AG10803 (cell line): Measurements from ENCODE around the gene MTFR1L.
"Not testable (repeated sequence)": the region's sequence is repeated elsewhere in the genome, so short reads cannot be mapped to it uniquely, and the experiment has no call there.

ENCODE experiments used
- DNase-seq: peaks from one replicate; pipeline ENCODE4 v3.0.0; 2010; ENCODE audit warnings: low read depth
- H3K4me3 ChIP-seq: 2 replicates; pipeline ENCODE4 v1.5.1; 2011; ENCODE audit warnings: mild to moderate bottlenecking, low read length, control low read depth
- TF ChIP-seq, protein P1 (sequence below): conservative IDR thresholded peaks from 2 replicates; pipeline ENCODE4 v1.5.1; 2011; ENCODE audit warnings: mild to moderate bottlenecking, low read length, control low read depth, inconsistent platforms

MTFR1L gene

DNA sequence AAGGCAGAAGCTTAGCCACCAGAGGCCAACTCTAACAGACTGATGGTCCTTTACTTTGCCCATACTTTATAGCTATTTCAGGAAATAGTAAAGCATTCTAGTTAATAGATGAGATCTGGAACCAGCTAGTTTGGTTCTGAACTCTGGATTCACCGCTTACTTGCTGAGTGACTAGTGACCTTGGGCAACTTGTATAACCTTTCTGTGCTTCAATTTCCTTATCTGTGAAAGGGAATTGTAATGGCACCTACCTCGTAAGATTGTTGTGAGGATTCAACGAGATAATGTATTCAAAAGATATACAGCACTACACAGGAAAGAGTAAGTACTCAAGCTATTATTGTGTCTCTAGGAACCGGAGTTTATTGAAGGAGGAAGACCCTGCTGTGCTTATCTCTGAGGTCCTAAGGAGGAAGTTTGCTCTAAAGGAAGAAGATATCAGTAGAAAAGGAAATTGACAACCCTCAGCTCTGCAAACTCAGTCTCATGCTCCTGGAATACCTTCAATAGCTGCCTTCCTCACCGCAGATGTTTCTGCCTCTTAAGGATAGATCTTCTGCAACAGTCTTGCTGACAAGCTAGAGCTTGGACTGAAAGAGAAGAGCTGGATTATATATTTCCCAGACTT lies 11.9 kb downstream of the MTFR1L start:
- TF ChIP-seq, protein P1, sequence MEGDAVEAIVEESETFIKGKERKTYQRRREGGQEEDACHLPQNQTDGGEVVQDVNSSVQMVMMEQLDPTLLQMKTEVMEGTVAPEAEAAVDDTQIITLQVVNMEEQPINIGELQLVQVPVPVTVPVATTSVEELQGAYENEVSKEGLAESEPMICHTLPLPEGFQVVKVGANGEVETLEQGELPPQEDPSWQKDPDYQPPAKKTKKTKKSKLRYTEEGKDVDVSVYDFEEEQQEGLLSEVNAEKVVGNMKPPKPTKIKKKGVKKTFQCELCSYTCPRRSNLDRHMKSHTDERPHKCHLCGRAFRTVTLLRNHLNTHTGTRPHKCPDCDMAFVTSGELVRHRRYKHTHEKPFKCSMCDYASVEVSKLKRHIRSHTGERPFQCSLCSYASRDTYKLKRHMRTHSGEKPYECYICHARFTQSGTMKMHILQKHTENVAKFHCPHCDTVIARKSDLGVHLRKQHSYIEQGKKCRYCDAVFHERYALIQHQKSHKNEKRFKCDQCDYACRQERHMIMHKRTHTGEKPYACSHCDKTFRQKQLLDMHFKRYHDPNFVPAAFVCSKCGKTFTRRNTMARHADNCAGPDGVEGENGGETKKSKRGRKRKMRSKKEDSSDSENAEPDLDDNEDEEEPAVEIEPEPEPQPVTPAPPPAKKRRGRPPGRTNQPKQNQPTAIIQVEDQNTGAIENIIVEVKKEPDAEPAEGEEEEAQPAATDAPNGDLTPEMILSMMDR: no peak
- H3K4me3 ChIP-seq: no peak overlapping the region
- DNase-seq: no peak

DNA sequence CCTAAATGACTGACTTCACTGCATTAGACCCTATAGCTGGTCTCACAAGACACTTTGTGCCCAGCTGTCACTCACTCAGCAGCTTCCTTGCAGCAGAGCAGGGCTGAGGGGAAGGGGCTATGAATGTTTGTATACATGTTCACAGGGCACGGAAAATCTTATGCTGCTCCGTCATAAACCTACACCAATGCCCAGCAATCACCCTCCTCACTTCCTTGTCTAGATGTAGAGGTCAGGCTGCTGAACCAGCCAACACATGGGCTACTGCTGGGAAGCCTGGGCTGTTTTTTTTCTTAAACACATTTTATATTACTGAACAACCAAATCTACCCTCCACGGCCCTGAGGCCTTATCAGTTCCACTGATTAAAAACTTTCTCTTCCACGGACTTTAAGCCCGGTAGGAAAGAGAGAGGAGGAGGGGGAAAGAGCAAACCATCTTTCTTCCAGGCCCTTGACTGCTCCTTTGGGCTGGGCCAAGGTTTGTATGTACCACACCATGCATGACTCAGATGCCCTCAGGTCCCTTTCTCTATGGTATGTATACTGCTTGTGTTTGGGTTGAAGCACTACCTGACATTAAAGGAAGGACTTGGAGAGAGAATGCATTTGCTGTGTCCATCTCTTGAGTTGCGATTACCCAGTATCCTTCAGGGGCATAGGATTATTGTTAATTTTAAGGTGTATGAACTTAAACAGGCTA lies 12.7 kb downstream of the MTFR1L start:
- TF ChIP-seq, protein P1: no peak
- DNase-seq: no peak
- no peak overlapping the region for H3K4me3 ChIP-seq

DNA sequence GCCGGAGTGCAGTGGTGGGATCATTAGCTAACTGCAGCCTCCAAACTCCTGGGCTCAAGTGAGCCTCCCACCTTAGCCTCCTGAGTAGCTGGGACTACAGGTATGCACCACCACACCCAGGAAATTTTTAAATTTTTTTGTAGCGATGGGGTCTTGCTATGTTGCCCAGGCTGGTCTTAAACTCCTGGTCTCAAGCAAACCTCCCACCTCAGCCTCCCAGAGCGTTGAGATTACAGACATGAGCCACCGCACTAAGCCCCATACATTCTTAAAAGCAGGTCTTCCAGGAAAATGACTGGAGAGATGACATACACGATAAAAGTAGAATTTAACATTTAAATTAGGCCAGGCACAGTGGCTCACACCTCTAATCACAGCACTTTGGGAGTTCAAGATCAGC lies 13.4 kb downstream of the MTFR1L start:
- no peak for DNase-seq
- no peak overlapping the region for H3K4me3 ChIP-seq

DNA sequence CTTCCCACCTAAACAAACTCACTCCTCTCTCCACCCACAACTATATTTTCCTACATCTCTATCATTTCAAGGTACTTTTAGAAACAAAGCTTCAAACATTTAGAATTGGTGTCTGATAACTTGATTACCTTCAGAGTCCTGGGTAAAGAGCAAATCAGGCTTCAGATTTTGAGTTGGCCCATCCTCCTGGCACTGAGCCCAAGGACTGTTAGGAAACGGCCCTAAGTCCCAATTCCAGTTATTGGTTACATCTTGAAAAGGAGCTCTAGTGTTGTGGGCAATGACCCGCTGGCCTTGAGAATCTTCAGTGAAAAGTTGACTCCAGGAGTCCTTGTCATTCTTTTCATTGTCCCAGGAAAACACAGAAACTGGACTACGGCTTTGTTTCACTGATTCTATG lies 15.1 kb downstream of the MTFR1L start:
- H3K4me3 ChIP-seq: no peak overlapping the region
- DNase-seq: no peak
- TF ChIP-seq, protein P1: no peak

More for the DNA sequence above, 13.4 kb downstream of the MTFR1L start:
- TF ChIP-seq, protein P1: no peak

DNA sequence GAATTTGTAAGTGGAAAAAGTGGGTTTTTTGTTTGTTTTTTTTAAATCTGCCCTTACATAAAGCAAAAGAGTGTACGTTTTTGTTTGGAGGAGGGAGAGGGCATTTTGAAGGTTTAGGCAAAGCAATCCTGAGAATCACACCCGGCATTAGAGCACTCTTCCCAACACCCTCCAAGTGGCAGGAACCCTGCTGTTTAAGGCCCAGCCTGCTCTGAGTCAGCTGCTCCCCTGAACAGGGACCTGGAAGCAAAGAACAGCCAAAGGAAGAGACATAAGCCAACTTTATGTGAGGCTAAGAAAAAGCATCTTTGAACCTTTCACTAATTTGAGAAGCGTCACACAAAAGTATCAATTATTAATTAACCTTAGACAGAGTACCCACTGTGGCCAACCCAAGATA lies 16.9 kb downstream of the MTFR1L start:
- TF ChIP-seq, protein P1: no peak
- no peak overlapping the region for H3K4me3 ChIP-seq
- no peak for DNase-seq

DNA sequence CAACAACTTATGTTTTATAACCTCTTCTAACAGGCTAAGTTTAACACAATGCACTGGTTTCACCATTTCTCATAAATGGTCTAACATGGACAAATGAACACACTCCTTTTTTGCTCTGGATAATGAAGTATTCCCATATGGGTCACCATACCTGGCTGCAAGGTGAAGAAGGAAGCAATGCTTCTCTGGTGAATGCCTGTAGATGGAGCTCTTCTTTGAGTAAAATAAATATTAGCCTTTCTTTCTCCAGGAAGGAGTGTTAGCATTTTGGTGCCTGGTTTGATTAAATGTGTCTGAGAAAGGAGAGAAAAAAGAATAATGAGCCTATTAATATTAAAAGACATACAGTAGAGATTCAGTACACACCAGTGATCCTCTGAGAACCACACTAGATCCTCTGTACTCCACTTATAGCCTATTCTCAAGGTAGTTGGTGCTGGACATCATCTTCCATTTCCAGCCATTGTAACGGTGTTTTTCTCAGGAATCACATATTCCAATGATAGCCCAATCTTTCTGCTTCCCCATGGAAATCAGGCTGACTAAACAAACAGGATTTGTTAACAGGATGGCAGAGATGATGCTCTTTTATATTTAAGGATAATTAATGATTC lies 17.6 kb downstream of the MTFR1L start:
- TF ChIP-seq, protein P1: peak; percentile 39
- H3K4me3 ChIP-seq: no peak overlapping the region
- no peak for DNase-seq

DNA sequence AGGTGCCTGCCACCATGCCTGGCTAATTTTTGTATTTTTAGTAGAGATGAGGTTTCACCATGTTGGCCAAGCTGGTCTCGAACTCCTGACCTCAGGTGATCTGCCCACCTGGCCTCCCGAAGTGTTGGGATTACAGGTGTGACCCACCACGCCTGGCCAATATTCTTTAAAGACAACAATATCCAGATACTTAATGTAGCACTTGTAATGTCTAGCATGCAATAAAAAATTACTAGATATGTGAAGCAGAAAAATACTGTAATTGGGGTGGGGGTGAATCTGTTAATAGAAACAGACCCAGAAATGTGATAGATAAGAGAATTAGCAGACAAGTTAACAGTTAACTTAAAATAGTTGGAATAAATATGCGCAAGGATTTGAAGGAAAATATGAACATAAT lies 20.1 kb downstream of the MTFR1L start:
- not testable (repeated sequence) for DNase-seq, H3K4me3 ChIP-seq
